ENCODE results near the gene TBXA2R.

DNA sequence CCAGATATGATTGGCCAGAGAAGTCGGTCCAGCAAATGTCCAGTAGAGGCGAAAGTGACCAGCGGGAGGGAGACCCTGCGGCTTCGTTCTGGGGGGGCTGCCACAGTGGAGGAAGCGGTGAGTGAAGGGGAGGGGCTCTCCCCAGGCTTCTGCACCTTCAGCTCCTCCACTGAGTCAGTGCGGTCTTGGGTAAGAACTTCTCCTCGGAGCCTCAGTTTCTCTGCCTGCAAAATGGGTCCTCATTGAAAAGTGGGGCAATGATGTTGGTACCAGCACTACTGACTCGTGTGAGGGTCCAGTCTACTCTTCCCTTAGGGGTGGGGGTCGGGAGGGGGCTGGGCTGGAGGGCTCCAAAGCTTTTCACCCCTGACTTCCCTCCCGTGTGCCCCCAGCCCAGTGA is 17.2 kb downstream of the TBXA2R start:
- TF ChIP-seq, protein P1, sequence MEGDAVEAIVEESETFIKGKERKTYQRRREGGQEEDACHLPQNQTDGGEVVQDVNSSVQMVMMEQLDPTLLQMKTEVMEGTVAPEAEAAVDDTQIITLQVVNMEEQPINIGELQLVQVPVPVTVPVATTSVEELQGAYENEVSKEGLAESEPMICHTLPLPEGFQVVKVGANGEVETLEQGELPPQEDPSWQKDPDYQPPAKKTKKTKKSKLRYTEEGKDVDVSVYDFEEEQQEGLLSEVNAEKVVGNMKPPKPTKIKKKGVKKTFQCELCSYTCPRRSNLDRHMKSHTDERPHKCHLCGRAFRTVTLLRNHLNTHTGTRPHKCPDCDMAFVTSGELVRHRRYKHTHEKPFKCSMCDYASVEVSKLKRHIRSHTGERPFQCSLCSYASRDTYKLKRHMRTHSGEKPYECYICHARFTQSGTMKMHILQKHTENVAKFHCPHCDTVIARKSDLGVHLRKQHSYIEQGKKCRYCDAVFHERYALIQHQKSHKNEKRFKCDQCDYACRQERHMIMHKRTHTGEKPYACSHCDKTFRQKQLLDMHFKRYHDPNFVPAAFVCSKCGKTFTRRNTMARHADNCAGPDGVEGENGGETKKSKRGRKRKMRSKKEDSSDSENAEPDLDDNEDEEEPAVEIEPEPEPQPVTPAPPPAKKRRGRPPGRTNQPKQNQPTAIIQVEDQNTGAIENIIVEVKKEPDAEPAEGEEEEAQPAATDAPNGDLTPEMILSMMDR (IDR thresholded peaks at IDR 0.05; ENCODE audit: poor library complexity): no peak
- no peak for TF ChIP-seq EZH2 (IDR thresholded peaks at IDR 0.05; ENCODE audit: borderline replicate concordance)
